GM19023 (cell line): ENCODE measurements around the gene ABLIM2.

ENCODE experiments used
- ATAC-seq: cut with Tn5 transposase; IDR thresholded peaks from one replicate; pipeline ENCODE4 v1.9.1; 2021; ENCODE audit warnings: mild to moderate bottlenecking, moderate library complexity; ENCODE audit not compliant: unreplicated experiment

Gene ABLIM2

GRCh38 chr4:8159537-8160232 lies 1.1 kb upstream of the ABLIM2 start:
- ATAC-seq: no peak

DNA sequence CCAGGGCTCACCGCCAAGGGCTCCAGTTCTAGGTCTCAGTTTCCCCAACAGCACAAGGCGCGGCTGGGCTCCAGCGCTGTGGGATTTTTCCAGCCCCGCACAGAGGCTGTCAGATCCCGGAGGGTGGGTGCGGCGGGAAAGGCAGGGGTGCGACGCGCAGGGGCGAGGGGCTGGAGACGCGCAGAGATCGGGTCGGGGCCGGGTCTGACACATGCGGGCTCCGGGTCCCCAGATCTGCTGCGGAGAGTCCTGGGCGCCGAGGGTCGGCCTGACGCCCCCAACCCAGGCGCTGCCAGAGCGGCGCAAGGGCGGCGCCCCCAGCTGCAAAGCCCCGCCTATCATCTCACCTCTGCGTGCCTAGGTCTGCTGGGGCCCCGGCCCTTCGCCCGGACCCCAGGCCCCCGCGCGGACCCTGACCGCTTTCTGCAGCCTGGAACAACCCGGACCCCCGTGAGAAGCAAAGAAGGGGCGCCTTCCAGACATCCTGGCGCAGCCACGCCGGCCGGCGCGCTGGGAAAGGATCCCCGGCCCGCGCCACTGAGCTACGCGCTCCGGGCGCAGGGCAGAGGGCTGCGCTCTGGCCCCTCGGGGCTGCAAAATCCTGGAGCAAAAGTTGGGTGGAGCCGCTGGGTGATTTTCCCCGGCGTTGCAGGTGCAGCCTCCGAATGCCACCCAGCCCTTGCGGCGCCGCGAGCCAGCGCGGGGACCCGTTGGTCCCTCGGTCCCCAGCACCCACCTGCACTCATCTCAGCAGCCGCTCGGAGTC lies 486 bp downstream of the ABLIM2 start:
- ATAC-seq: peak; percentile 2

- no peak for ATAC-seq
Measured at GRCh38 chr4:8157496-8157895, 1.1 kb downstream of the ABLIM2 start.

DNA sequence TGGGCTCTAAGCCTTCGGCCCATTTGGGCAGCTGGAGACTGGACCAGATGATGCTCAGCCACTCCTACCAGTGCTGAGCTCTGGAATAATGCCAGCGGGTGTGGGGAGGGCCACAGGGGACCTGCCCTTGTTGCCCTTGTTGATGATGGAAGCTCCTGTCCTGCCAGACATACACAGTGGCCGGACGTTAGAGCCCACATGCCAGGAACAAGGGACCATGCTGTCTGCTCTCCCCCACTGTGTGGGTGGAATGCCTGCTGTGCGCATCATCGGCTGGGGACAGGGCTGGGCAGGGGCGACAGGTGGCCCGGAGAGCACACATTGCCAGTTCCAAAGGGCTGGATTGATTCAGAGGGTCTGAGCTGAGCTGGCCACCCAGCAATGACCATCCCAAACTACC lies 2.0 kb downstream of the ABLIM2 start:
- ATAC-seq: no peak

DNA sequence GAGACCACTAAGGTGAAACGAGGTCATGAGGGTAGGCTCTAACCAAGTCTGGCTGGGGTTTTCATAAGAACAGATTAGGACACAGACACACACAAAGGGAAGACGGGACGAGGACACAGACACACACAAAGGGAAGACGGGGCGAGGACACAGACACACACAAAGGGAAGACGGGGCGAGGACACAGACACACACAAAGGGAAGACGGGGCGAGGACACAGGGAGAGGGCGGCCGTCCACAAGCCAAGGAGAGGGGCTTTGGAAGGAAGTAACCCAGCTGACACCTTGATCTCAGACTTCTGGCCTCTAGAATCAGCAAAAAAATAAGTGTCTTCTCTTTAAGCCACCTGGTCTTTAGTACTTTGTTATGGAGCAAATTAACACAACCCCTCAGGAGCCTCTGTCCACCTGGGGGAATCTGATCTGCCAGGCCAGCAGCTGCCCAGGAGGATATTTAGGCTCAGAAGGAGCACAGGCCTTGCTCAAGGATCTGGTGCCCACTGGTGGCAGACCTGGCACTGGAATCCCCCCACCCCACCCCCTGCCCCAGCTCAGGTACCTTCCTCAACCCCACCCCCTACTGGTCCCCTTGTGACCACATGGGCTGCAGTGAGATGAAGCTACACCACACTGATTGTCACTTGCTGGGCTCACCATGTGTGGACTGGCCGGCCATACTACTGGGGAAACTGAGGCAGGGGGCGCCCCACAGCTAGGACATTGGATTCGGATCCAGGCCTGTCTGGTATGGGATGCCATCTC lies 2.8 kb downstream of the ABLIM2 start:
- ATAC-seq: no peak

DNA sequence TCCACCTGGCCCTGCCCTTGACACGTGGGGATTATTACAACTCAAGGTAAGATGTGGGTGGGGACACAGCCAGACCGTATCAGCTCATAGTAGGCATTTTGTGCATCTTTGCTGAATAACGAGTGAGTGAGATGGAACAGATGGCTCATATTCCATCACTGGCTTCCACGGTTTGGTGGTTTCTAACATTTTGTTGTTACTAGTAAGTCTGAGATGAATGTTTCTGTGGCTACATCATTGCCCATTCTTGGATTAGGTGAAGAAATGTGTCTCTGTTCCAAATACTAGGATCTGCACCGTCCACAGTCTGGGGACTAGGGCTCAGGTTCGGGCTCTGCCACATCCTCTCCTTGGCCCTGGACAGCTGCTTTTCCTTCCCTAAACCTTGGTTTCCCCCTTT lies 3.6 kb downstream of the ABLIM2 start:
- ATAC-seq: no peak

DNA sequence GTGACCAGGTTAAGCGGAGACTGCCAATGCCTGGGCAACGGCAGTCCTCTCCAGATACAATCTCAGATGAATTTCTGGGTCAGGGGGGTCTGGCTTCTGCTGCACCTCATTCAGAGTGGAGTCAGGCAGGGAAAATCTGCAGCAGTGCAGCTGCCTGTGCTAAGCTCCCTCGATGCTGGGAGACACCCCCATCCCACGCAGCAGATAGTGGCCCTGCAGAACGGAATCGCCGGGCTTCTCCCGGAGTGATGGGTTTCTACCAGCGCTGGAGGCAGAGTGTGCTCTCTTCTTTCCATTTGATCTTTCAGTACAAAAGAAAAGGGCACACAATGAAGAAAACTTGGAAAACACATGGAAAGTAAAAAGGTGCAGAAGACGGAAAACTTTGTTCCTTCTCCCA lies 5.2 kb downstream of the ABLIM2 start:
- no peak for ATAC-seq

DNA sequence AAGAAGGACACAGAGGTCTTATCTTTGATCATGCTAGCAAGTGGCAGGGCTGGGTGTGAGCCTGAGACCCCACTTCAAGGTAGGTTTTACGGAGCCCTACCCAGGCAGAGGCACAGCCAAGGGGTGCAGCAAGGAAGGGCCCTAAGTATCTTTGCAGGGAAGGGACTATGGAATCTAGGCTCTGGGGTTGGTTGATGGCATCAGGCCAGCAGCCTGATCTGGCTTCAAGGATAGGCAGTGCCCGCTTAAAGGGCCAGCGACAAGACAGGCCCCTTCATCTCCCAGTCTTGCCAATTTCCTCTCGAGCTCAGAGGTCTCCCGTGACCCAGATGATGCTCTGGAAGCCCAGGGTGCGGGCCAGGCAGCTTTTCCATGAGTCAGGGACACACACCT lies 5.8 kb downstream of the ABLIM2 start:
- ATAC-seq: no peak

DNA sequence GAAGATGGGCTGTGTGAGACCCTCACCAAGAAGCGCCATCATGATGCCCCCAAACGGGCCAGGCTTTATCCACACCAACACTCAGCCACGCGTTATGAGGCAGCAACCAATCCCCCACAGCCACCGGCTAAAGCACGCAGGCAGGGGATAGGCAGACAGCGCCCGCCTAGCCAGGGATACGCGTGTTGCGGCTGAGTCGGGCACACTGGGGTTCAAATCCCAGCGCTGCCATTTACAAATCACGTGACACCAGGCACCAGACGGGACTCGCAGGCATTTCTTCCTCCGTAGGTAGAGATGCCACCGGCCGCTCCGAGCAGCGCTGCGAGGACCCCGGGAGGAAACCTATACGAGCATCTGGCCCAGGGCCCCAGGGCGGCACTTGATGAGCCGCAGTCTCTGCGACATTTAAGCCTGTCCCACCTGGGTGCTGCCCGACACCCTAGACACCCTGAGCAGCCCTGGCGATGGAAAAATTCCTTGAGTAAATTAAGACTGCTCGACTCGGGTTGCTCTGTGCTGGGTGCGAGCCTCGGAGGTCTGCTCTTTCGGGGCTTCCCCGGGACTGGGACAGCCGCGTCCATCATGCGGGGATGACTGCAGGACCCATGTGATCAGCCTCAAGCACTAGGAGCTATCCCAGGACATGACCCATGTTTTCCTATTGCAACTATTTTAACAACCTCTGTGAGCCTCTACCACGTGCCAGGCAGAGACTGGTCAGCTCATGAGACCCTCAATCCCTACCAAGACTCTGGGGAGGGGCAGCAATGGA lies 6.3 kb downstream of the ABLIM2 start:
- ATAC-seq: no peak

DNA sequence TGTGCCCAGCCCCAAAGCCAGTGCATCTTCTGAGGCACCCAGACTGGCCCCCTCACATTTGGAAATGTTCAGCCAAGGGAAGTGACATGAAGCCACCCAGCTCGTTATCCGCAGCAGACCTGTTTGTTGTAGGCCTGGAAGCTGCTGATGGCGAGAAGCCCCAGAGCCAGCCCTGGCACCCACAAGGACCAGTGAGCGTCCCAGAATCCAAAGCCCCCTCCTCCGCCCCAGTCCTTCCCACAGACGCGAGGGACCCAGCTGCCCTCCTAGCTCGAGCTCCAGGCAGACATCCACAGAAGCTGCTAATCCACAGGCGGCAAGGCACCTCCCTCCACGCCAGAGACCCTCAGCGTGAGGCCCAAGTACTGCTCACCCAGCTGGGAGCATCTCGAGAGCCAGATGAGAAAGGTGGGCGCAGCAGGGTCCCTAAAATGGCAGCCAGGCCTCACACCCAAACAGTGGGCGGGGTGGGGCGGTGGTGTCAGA lies 7.4 kb downstream of the ABLIM2 start:
- ATAC-seq: no peak

DNA sequence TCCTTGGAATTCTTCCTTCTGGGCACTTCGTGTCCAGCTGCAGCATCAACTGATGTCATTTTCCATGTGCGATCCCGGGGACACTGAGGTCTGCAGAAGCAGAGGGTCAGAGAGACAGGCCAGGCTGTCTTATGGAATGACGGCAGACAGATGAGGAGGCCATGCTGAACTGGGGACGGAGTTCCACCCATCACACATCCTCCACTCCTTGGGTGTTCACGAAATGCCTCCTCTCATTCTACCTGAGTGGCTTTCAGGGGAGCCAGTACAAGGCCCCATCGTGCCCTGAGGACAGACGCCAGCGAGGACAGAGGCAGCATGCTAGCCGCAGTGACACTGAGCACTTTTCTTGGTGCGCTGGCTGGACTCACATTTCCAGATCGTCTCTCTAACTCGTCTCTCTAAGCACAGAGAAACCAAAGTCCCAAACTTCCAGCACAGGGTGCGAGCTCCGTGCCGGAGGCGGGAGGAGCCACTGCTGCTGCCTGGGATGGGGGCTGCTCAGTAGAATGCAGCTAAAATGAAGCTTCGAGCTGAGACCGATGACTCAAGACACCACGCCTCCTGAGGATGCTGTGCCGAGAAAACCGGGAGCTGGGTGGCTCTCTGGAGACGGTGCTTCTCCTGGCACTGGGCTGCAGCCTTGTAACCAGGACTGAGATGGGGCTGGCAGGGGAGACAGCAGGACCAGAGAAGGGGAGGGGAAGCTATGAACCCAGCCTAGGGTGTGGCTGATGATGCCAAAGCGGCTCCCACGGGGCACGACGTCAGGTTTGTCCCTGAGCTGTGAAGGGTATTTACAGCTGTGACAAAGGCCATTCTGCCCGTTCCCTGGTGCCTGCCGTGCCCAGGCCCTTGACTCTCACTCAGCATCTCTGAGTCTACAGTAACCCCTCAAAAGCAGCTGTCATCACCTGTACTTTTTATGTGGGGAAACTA lies 8.2 kb downstream of the ABLIM2 start:
- ATAC-seq: no peak

DNA sequence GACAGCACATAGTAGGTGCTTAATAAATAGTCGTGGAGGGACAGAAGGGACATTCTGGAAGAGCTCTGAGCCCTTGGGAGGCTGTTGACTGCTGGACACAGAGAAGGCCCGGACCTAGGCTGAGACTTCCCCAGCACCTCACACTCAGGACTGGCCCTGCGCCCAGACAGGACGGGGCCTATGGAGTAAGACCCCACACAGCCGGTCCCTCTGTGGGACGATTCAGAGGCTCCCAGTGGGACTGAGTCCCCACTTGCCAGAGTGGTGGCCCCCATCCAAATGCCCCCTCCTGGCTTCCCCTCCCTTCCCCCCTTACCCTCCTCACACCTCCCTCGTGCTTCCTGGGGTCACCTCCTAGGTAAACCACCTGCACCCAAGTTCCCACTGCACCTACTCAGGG lies 8.9 kb downstream of the ABLIM2 start:
- ATAC-seq: no peak

- no peak for ATAC-seq
Measured at GRCh38 chr4:8148785-8149435, 9.7 kb downstream of the ABLIM2 start.

GRCh38 chr4:8148159-8148558 lies 10.5 kb downstream of the ABLIM2 start:
- no peak for ATAC-seq

DNA sequence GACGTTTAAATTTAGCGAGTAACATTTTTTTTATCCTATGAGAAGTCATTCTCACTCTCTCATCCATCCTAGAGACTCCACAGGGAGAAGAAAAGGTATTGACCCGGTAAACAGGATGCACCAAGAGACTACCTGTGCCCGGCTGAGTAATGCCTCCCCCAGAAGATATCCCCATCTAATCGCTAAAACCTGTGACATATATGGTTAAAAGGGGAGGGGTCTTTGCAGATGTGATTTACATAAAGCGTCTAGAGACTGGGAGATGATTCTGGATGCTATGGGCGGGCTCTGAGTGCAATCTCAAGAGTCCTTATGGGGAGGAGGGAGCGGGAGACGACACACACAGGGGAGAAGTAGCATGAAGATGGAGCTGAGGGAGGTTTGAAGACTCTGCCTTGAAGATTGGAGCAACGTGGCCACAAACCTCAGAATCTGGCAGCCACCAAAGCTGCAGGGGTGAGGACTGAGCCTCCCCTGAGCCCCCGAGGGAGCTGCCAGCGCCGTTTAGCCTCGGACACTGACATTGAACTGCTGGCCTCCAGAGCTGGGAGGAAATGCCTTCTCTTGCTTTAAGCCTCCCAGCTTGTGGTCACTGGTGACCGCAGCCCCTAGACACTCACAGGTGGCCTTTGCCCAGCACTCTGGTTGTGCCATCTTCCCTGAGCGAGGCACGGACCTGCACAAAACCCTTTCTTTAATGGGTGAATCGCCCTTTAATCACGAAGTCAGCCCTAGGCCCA lies 11.2 kb downstream of the ABLIM2 start:
- ATAC-seq: no peak

DNA sequence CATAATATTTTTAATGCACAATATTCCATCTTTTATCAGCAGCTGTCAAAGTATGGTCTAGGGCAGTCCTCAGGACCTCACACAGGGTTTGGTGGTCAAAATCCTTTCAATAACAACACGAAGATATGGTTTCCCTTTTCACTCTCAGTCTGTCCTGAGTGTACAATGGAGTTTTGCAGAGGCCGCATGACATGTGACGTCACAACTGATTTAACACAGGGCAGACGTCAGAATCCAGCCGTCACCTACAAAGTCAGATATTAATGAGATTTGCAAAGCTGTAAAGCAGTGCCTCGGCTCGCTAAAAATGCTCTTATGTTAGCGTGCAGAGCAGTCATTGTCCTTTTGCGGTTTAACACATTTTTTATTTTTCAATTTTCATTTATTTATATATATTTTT lies 12.5 kb downstream of the ABLIM2 start:
- no peak for ATAC-seq

- no peak for ATAC-seq
Measured at GRCh38 chr4:8144359-8144758, 14.3 kb downstream of the ABLIM2 start.

DNA sequence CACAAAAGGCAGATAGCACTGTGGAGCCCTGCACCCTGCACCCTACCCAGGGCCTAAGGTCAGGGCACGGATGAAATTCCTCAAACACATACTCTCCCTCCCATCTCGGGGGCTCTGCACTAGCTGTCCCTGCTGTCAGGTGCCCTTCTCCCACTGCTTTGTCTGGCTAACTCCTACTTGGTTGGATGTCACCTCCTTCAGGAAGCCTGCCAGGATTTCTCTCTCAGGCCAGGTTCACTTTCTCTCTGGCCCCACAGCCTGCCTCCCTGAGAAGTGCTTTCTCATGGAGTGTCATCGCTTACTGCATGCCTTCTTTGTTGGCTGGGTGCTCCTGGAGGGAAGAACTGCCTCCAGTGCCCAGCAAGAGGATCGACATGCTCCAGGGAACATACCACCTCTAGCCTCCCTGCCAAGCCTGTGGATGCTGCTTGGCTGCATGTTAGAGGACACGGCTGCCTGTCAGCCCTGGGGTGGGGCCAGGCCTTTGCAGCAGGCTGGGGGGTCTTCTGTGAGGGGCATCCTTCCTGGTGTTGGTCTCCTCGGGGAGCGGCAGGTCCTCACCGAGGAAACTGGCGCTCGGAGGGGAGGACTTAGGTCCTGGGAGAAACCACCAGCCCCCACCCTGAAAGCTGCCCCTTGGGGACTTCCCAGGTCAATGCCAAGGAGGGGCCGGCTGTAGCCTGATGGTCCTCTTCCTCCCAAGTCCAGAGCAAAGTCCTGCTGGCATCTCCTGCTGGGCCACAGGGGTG lies 15.0 kb downstream of the ABLIM2 start:
- no peak for ATAC-seq
